Activated CD4-positive, alpha-beta T cell treated with anti-CD3 and anti-CD28 coated beads, Interleukin-2, amount 50 U/mL, for 4 hours (primary cell): ENCODE data around the gene METRN.

ENCODE experiments used
- DNase-seq, 2 experiments: peaks; one replicate each; pipeline ENCODE4 v3.0.0-alpha.2; 2020

Gene METRN

DNA sequence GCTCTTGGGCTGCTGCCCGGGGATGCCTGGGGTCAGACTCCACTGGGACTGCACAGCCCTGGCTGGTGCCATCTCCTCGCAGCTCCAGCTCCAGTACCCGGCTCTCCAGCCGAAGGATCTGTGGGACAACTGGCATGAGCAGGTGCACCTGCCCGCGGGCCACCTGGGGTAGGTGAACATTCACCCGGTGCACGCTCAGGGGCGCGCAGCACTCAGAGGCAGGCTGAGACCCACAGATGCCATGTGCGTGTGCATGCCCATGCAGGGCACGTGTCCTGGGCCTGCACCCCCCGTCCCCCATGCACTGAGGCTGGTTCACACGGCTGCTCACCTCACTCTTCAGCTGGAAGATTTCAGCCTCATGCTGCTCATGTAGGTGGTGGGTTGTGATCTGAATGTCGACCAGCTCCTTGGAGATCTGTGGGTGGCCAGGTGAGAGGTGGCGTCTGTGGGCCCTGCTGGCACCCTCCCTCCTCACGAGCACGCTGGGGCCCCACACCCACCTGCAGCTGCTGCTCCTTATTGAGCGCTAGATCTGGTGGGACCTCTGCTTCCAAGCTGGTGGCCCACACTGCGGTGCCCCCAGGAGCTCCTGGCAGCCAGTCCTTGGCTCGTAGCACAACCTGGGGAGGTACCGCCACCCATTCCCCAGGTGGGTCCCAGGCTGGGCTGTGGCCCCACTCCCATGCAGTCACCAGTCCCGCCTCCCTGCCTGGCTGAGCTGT, 10.7 kb downstream of the METRN start:
- no peak for DNase-seq

DNA sequence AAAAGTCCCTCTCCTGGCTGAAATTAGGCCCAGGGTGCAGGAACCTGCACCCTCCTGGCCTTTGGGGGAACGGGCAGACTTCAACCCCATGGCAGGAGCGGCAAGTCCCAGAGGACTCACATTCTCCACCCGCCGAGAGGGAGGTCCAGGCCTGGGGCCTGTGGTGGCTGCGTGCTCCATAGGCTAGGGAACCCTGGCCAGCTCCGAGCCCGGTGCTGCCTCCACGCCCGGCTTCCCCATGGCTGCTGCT, 11.2 kb downstream of the METRN start:
- DNase-seq = no peak

DNA sequence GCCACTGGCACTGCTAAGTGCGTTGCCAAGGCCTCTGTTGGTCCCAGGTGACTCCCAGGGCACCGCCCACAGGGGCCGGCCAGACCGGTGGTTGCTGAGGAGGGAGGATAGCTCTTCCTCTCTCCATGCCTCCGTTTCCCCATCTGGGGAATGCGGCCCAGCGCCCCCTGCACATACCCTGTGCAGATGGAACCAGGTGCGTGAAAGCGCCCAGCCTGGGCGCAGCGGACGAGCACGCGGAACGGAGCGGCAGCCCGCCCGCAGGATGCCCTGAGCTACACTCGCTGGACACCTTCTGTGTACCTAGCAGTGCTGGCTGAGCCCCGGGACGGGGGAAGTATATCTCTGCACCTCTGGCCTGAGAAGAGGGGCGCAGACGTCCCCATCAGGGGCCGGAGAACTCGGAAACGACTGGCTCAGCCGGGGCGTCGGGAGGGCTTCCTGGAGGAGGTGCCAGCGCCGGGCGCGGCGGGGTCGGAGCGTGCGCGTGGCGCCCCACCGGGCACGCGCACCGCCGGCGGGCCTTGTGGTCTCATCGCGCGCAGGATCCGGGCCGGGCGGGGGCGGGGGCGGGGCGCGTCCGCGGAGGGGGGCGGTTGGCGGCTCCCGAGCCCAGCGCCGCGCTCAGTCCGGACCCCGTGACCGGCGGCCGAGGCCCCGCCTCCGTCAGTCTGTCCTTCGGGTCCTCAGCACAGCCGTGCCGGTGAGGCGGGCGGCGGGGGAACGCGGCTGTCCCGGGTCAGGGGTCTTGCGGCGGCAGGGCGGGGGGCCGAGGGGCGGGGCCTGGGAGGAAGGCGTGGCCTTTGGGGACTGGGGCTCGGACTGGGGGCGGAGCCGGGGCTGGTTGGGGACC, 11.7 kb downstream of the METRN start, which contains the start of the genes CCDC78 and HAGHL:
Gene CCDC78, minus strand, starts transcription at position 6 of the 853 bp plus-strand sequence. CDS start 76 bp downstream, outside the sequence.
Gene HAGHL, plus strand, starts transcription at position 669 of the 853 bp plus-strand sequence. CDS start 404 bp downstream, outside the sequence.
- peak; percentile 39 for DNase-seq

DNA sequence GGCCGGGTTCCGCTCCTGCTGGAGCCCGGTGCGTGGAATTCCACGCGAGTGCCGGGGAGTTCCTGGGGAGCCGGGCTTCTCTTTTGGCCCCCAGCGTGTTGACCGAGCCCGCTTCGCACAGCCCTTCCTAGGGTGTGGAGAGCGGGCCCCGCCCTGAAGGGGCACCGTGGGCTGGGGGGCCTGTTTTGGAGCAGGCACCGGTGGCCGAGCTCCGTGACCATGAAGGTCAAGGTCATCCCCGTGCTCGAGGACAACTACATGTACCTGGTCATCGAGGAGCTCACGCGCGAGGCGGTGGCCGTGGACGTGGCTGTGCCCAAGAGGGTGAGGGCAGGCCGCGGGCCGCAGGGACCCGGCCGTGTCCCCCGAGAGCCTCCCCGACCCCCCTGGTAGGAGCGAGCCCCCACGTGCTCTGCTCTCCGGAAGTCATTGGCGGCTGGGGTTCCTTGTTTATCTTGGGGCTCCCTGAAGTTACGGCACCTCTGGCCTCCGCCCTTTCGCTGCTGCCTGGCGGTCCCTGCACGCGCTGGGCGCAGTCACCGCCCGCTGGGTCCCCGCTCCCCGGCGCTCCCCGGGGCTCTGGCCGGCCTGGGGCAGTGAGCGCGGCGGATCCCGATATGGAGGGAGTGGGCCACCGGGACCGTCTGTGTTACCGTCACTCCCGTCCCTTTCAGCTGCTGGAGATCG, 12.5 kb downstream of the METRN start:
- no peak for DNase-seq

DNA sequence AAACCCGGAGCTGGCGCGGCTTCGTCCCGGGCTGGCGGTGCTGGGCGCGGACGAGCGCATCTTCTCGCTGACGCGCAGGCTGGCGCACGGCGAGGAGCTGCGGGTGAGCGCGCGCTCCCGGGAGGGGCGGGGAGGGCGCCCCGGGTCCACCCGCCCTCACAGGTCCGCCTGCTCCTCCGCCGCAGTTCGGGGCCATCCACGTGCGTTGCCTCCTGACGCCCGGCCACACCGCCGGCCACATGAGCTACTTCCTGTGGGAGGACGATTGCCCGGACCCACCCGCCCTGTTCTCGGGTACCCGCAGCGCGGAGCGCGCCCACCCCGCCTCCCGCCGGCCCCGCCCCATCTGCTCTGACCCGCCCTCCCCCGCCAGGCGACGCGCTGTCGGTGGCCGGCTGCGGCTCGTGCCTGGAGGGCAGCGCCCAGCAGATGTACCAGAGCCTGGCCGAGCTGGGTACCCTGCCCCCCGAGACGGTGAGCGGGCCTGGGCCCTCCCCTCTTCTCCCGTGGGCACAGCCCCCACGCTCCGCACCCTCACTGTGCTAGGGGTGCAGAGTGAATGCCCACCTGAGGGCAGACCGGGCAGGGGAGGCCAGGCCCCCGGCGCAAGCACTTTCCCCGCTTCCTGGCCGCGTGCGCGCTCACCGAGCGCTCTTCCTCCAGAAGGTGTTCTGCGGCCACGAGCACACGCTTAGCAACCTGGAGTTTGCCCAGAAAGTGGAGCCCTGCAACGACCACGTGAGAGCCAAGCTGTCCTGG, 13.4 kb downstream of the METRN start:
- DNase-seq = peak; percentile 34 to 35

DNA sequence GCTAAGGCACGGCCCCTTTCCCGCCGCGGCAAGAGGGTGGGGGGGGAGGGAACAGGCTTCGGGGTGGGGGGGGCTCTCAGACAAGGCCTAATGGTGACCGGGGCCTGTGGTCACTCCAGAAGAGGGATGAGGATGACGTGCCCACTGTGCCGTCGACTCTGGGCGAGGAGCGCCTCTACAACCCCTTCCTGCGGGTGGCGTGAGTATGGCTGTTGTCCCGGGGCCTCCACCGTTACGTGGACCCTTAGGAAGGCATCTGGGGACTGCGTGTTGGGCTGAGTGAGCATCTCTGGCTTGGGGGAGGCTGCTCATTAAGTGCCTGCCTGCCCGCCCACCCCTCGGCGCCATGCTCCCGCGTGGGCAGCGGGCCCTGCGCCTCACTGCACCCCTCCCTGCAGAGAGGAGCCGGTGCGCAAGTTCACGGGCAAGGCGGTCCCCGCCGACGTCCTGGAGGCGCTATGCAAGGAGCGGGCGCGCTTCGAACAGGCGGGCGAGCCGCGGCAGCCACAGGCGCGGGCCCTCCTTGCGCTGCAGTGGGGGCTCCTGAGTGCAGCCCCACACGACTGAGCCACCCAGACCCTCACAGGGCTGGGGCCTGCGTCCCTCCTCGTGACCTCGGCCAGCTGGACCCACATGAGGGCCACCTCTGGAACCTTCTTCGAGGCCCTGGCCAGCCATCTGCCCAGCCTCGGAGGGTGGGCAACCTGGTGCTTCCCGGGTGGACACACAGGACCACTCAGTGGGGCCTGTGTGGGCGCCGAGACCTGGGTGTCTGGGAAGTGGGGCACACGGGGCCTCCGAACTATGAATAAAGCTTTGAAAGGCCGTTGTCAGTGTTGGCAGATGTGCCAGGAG, 14.2 kb downstream of the METRN start:
- no peak for DNase-seq

DNA sequence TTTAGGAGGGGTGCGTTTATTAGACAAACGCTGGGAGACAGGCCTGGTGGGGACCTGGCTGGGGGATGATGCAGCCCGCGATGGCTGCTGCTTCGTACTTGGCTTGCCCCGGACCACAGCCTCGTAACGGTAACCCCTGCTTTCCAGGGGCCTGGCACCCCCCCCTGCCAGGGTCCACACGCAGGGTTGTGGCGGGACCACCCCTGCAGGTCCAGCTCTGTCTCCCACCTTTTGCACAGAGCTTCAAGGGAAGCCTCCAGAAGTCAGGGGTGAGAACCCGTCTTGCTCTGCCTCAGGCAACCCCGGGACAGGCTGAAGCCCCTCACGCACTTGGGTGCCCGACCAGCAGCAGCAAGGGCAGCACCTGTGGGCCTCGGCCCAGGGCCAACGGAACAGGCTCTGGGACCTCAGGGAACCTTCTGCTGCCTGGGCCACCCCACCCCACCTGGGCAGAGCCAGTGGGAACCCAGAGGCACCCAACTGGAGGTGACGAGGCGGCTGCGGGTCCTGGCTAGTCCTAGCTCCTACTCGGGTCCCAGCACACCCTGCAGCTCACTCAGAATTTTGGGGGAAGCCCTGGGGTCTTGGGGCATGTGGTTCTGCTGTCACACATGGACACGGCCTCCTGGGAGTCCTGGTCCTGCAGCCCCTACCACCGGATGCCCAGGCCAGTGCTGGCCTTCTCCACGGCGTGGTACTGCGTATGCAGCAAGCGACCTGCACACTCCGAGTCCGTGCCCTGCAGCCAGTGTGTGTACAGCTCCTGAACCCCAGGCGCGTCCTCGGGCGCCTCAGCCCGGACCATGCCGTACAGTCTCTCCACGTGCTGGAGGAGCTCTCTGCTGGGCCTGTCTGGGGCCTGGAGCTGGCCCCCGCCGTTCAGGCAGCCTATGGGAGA, 15.1 kb downstream of the METRN start:
- no peak for DNase-seq

DNA sequence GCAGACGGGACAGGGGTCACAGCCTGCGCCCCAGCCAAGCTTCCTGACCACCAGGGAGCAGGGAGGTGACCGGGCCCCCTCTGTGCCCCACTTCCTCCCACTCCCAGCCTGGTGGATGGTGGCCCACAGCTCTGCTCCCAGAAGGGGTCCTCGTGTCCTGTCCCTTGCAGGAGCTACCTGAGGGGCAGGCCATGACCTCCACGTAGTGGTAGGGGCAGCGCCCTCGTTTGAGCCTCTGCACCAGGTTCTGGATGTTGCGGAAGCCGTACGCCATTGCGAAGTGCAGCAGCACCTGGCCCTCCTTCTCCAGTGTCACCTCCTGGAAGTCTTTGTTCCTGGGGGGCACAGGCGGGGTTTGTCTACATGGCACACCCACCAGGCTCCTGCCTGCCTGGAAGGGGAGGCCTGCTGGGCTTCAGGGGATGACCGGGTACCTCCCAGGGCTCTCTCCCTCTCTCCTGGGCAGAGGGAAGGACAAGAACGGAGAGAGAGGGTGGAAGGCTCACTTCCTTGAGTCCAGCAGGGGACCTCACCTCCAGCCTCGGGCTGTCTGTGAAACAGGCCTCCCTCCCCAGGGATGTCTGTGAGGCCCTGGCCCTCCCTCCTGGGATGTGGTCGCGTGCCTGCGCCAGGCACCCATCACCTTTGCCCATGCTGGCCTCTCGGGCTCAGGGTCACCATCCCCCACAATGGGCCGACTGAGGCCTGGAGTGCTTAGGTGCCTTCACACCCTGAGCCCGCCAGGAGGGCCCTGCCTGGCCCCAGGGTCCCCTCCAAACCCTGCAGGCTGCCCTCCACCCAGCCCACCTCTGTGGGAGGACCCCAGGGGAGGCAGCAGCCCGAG, 16.0 kb downstream of the METRN start:
- no peak for DNase-seq

DNA sequence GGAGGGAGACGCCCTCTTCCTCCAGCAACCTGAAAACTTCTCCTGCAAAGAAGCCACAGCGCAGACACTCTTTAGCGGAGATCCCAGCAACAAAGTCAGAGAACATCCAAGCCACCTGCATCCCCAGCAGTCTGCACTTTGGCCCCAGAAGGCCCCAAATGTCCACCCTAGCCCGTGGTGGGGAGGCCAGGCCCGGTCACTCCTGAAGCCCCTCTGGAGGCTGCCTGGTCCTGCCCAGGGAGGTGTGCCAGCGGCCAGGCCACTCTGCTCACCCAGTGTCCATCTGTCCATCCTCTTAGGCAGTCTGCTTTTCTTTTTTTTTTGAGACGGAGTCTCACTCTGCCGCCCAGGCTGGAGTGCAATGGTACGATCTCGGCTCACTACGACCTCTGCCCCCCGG, 17.4 kb downstream of the METRN start:
- no peak for DNase-seq

DNA sequence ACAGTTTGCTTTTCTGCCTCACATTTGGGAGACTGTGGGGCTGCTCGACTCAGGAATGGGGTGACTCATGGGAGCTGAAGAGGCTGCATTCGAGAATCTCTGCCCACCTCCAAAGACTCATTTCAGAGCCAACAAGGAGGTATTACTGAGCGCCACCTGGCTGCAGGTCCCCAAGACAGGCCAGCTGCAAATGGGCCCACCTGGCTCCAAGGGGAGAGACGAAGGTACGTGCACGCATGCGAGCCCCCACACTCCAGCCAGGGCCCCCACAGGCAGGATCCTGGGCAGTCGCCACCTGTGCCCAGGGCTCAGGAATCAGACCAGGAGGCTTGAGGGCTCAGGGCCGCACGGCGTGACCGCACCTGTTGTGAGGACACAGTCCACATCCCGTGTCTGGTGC, 18.0 kb downstream of the METRN start:
- no peak for DNase-seq

DNA sequence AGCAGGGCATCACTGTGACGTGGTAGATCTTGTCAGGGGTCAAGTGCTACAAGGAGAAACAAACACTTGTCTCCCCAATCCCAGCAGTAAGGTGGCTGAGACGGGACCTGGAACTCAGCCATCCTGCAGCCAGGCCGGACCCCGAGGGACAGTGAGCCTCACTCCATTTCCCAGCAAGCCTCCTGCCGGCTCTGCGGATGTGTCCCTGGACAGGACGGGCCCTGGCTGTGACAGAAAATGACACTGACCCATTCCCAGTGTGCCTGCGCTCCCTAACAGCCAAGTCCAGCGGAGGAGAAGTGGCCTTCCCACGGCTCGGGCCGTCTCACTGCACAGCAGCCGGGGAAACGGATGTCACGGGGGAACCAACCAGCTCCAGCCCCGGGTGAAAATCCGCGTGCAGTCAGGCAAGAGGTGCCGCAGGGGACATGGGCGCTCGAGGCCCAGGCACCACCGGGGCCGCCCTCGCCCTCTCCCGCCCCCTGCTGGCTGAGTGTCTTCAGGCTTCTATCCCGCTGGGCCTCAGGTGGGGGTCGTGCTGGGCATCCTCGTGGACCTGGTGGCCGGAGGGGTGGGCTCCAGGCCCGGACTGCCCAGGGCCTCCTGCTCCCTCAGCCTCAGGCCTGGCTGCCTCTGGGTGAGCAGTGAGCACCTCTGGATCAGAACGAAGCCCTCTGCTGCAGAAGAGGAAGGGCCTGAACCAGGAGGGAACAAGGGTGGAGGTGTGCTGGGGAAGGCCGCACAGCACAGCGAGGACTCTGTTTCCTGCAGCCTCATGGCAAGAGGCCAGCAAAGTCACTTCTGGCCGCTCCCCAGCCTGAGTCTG, 18.7 kb downstream of the METRN start:
- no peak for DNase-seq

DNA sequence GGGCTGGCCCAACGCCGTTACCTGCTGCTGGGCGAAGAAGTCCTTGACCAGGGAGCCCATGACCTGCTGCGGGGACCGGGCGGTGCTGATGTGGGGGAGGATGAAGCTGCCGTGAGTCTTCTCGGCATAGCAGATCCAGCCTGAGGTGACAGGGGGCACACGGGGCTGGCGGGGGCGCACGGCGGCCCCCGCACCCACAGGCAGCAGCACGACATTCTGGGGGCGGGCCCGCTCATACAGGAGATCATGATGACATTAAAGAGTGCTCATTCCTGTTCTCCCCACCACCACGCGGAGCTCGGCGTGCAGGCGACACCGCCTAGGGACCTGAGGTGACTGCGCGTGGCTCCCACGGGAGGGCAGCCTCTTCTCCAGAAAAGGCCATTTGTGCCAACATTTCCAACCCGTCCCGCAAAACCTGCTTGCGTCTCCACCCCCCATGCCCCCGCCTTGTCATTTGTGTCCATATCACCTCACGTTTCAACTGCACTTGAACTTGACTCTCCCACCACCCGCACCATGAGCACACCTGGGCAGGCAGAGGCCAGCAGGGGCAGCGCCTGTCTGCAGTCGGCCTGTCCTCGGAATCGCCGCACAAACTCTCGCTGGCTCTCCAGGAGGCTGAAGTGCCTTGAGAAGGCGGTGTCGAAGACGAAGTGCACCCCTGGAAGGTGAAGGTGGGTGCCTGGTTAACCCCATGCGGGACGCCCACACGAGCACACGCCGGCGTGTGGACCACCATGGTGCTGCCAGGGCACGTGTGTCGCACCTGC, 19.5 kb downstream of the METRN start:
- no peak for DNase-seq

DNA sequence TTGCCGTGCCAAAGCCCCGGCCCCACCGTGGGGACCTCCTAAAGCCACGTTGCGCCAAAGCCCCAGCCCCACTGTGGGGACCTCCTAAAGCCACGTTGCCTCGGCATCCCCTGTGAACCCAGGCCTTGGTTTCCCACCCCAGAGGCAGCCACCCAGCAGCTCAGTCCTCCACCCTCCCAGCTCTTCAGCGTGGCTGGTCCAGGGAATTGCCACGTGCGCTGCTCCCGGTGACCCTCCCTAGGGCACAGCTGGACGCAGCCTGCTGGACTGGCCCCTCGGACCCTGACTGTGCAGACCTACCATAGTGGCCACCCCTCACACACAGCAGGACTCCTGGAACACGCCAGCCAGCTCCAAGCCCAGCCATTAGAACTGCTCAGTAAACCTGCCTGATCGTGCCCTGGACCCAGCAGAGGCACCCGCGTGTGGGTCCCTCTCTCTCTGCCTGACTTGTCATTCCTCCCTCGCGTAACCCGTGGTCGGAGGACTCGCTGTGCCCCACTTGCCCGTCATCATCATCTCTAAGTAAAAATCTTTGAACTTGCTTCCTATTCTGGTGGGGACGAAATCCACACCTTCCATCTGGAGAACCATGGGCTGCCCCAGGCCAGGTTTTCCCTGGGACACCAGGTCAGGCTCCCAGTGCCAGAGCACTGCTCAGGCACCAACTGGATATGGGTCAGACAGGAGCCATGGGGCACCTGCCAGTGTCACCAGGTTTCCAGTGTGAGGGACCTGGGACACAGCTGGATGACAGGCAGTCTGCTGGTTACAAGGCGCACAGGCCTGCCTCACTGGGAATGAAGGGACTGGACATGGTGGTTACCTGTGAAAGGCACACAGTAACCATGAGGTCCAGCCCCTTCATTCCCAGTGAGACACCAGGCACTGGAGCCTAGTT, 20.3 kb downstream of the METRN start:
- no peak for DNase-seq

DNA sequence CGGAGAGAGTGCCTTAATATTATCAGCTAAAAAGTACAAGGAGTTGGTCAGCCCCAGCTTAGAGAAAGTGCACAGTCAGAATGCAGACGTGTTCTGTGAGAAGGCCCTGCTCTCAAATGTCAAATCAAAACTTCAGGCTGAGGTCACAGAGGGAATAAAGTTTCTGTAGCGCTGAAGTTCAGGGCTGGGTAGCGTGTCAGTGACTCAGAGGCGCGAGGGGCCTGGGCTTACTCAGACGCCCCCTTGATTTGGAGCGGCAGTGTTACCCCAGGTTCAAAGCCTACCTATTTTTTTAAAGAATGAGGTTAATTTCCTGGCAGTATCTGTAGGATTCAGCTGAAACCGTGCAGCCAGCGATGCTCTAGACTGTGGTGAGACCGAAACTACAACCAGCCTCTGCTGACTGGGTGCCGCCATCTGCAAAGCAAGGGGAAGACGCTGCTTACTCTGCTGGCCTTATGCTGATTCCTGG, 21.1 kb downstream of the METRN start:
- no peak for DNase-seq

DNA sequence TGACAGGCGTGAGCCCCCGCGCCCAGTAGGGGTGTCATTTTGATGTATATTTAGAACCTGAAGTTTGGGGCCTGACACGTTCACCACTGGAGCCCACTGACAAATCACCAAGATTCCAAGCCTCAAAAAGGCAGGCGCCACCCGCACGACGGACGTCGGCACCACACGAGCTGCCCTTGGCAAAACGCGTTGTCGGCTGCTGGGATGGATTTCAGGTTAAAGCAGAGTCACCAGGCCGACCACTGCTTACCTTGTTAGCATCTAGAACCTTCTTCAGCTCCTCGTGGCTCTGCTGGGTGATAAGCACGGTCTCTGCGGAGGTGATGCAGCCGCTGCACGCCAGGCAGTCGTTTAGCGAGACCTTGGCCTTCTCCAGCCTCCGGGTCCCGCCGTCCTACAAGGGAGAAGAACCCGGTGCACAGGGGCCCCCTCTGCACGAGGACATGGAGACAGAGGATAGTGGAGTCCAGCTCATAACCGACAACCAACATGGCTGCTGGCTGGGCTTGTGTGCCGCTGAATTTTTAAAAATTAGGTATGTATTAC, 22.1 kb downstream of the METRN start:
- DNase-seq = no peak
